Right ventricle myocardium inferior (tissue), 1 donor: ENCODE results near the gene TBX10. TPM values are rescaled to one million over a fixed set of nuclear protein-coding genes. Genes with fewer than 3 reads are reported as not detected.
"Not testable (repeated sequence)": the region's sequence is repeated elsewhere in the genome, so short reads cannot be mapped to it uniquely, and the experiment has no call there.

ENCODE experiments used
- ATAC-seq: fragments of 200-7000 bp; cut with Tn5 transposase; one replicate; pipeline ENCODE4 v1.9.1; 2020; ENCODE audit warnings: mild to moderate bottlenecking, moderate library complexity
- DNase-seq: peaks from one replicate; pipeline ENCODE4 v3.0.0; 2021; ENCODE audit errors: missing footprints
- intact Hi-C: fragments of 100-400 bp; cut with DNase I; formaldehyde crosslinking; loops from one replicate; pipeline ENCODE4 v1.11.0; 2022
- total RNA-seq: library from RNA; stranded (reverse); fragmentation: NEBNext Ultra II Directional; extraction: Animal tissue kit (Norgen Biotek cat#: 25700); gene quantifications from one replicate; pipeline ENCODE4 v1.2.1, GENCODE V29; 2021
- donor health status: DM: no; HTN: yes; CAD: no; lungs with severe emphysema.

The TBX10 gene
- total RNA-seq, 1 donor from 2014 or later: 0.41 TPM

DNA sequence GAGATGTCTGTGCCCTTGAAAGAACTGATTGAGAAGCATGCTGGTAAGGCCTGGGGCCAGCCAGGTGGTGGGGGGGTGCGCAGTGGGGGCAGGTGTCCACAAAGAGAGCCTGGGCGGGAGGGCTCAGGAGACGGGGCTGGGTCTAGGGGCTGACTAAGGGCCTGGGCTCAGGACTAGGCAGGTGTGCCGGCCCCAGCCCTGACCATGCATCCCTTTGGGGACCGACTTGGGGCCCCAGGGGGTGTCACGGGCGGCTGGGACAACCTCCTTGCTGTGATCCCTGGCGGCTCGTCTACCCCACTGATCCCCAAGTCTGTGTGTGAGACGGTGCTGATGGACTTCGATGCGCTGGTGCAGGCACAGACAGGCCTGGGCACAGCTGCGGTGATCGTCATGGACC, 28.4 kb downstream of the TBX10 start:
- intact Hi-C loops: no loop called here
- DNase-seq (no peak), ATAC-seq (no peak)

DNA sequence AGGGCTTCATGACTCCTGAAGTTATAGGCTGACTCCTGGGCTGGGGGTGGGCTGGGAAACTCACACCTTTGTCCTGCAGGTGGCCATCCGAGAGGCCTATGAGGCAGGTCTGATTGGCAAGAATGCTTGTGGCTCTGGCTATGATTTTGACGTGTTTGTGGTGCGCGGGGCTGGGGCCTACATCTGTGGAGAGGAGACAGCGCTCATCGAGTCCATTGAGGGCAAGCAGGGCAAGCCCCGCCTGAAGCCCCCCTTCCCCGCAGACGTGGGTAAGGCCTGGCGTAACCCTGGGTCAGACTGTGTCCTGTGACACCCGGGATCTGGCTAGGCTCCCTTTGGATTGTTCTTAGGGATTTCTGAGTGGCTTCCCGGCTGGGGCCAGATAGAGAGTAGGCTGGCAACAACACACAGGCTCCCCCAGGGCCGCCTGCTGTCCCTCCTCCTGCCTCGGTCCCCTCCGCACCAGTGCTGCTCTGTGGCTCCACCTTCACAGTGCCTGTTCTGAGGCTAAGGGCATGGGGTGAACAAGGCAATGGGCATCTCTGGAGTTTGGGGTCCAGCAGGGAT, 29.2 kb downstream of the TBX10 start:
- intact Hi-C loops: no loop called here
- DNase-seq (no peak), ATAC-seq (no peak)

GRCh38 chr11:67609316-67609715, 30.2 kb downstream of the TBX10 start:
- no peak for ATAC-seq
- intact Hi-C loops: loop anchor here (5.0 kb wide), 2 partner anchors 37 to 102 kb away; partner anchors contain the start of genes CDK2AP2 and PITPNM1
- DNase-seq: no peak

GRCh38 chr11:67608486-67608885, 31.1 kb downstream of the TBX10 start:
- intact Hi-C loops: loop anchor here (5.0 kb wide), 2 partner anchors 36 to 101 kb away; partner anchors contain the start of genes CDK2AP2 and PITPNM1
- no peak for ATAC-seq
- DNase-seq: no peak

DNA sequence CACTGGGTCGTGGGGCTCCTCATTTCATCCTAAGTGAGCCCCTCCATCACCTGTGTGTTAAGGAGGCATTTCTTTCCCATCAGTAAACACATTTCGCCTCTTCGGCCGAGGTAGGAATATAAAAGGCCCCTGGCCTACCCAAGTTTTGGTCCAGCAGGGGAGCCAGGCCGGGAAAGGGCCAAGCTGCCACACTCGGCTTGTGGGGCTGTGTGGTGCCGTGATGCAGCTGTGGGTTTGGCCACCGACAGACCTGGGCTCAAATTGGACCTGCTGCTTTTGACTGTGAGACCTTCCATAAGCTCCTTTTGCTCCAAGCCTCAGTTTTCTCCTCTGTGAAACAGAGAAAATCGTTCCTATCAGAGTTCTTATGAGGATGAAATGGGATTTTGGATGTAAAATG, 32.1 kb downstream of the TBX10 start:
- ATAC-seq (no peak), DNase-seq (no peak)
- intact Hi-C loops: loop anchor here (5.0 kb wide), 2 partner anchors 35 to 100 kb away; partner anchors contain the start of genes CDK2AP2 and PITPNM1

GRCh38 chr11:67606492-67607295, 32.9 kb downstream of the TBX10 start, which contains the start of gene NDUFV1:
Gene NDUFV1 (plus strand): TSS chr11:67606936. CDS start chr11:67607005, 69 bp downstream.
- DNase-seq (peak; percentile 99), ATAC-seq (peak; percentile 99)
- intact Hi-C loops: loop anchor here (1.0 to 5.0 kb wide), 3 partner anchors 22 to 99 kb away; partner anchors contain the start of genes CDK2AP2 and PITPNM1

DNA sequence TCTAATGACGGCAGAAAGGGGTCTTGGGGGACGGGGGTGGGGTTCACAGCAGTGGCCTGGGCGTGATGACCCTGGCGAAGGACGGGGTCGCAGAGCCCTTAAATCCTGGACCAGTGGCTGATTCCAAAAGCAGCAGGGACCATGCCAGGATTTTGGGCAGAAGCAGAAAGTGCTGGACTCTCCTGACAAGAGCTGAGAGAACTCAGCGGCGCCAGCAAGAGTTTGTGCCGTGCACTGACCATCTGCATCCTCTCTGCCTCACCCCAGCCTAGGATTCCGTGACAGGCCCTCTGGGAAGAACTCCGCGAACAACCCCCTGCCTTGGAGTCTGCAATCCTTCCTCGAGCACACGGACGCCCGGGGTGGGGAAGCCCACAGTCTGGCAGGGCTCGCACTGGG, 33.5 kb downstream of the TBX10 start:
- intact Hi-C loops: loop anchor here (1.0 to 5.0 kb wide), 3 partner anchors 22 to 99 kb away; partner anchors contain the start of genes CDK2AP2 and PITPNM1
- no peak for DNase-seq
- ATAC-seq: peak; percentile 35

GRCh38 chr11:67605231-67606011, 34.1 kb downstream of the TBX10 start:
- intact Hi-C loops: loop anchor here (1.0 to 5.0 kb wide), 3 partner anchors 21 to 98 kb away; partner anchors contain the start of genes CDK2AP2 and PITPNM1
- DNase-seq: no peak
- no peak for ATAC-seq

GRCh38 chr11:67604815-67605214, 34.7 kb downstream of the TBX10 start:
- ATAC-seq (no peak), DNase-seq (no peak)
- intact Hi-C loops: loop anchor here (5.0 kb wide), 2 partner anchors 33 to 98 kb away; partner anchors contain the start of genes CDK2AP2 and PITPNM1

- DNase-seq, intact Hi-C loops, ATAC-seq: not testable (repeated sequence)
Measured at GRCh38 chr11:67604119-67604518, 35.4 kb downstream of the TBX10 start.

DNA sequence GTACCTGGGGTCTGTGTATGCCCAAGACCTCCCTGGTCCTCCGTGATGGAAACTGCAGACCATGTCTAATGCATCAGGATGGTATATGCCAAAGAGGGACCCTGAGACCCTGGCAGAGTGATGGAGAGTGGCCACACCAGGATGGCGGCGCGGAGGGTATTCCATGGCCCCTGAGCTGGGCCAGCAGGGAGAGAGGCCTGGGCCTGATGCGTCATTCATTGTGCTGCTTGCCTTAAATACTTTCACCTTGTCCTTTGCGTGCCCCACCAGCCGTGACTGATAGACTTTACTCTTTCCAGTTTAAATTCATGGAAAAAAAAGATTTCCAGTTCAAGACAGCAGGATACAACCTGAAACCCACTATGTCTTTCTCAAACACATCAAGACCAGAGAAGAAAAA, 38.5 kb downstream of the TBX10 start:
- ATAC-seq (no peak), DNase-seq (no peak)
- intact Hi-C loops: no loop called here

DNA sequence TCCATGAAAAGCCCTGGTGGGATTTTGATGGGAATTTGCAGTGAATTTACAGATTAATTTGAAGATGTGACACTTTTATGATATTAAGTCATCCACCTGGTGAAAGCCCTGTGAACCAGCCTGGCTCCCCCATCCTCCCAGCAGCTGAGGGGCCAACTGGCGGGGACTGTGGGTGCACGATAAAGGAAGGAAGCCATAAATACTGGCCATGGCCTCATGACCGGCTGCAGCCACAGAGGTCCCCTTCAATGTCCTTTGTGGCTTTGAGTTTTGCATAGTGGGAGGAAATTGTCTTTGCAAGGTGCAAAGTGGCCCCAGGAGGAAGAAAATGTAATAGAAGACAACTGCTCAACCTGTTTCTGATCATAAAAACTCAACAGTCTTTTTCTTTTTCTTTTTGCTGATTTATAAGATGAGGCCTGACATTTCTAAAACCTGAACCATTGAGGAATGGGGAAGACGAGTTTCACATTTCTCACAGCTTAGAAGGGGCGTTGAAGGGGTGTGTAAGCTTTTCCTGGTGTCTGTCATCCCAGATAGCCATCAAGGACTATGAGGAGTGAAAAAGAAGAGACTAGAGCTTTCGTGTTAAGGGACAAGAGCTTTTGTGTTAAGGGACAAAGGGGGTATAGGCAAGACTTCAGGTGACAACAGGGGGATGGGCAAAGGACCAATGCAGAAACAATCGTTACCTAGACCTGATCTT, 39.1 kb downstream of the TBX10 start:
- intact Hi-C loops: no loop called here
- no peak for ATAC-seq
- no peak for DNase-seq

DNA sequence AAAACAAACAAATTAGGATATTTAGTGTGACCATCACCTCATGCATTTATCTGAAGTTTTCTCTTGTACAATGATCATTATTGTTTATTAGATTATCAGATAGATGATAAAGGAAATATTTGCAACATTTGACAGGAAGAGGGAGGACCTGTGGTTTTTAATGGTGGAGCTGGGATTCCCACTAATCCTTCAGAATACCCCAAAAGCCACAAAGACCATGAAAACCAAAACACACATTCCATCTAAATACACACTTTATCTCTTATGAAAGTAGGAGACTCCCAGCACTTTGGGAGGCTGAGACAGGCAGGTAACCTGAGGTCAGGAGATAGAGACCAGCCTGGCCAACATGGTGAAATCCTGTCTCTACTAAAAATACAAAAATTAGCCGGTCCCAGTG, 40.4 kb downstream of the TBX10 start:
- intact Hi-C loops: no loop called here
- no peak for ATAC-seq
- DNase-seq: no peak

DNA sequence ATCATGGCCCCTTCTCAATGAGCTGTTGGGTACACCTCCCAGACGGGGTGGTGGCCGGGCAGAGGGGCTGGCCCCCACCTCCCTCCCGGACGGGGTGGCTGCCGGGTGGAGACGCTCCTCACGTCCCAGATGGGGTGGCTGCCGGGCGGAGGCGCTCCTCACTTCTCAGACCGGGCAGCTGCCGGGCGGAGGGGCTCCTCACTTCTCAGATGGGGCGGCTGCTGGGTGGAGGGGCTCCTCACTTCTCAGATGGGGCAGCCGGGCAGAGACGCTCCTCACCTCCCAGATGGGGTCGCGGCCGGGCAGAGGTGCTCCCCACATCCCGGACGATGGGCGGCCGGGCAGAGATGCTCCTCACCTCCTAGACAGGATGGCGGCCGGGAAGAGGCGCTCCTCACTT, 41.6 kb downstream of the TBX10 start:
- ATAC-seq, intact Hi-C loops: not testable (repeated sequence)
- DNase-seq: peak; percentile 35

DNA sequence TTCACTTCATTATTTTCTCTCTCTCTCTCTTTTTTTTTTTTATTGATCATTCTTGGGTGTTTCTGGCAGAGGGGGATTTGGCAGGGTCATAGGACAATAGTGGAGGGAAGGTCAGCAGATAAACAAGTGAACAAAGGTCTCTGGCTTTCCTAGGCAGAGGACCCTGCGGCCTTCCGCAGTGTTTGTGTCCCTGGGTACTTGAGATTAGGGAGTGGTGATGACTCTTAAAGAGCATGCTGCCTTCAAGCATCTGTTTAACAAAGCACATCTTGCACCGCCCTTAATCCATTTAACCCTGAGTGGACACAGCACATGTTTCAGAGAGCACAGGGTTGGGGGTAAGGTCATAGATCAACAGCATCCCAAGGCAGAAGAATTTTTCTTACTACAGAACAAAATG, 42.1 kb downstream of the TBX10 start:
- intact Hi-C loops, ATAC-seq, DNase-seq: not testable (repeated sequence)

- intact Hi-C loops: no loop called here
- no peak for DNase-seq
- no peak for ATAC-seq
Measured at GRCh38 chr11:67596753-67597300, 42.7 kb downstream of the TBX10 start.

DNA sequence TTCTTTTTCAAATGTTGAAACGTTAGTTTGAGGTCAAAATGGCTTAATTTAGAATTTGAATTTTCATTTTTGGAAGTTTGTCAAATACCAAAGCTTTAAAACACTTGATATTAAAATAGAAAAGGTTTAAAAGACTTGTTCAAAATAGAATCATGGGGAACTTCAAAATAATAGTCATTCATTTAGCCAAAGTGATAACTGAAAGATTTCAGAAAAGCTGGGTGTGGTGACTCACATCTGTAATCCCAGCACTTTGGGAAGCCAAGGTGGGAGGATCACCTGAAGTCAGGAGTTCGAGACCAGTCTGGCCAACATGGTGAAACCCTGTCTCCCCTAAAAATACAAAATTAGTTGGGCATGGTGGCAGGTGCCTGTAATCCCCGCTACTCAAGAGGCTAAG, 45.1 kb downstream of the TBX10 start:
- intact Hi-C loops: no loop called here
- ATAC-seq: no peak
- DNase-seq: no peak

- intact Hi-C loops: no loop called here
- ATAC-seq (no peak), DNase-seq (no peak)
Measured at GRCh38 chr11:67593565-67593905, 46.0 kb downstream of the TBX10 start.
